Measurements from ENCODE around the gene COLEC12. TPM values are rescaled to one million over a fixed set of nuclear protein-coding genes. Genes with fewer than 3 reads are reported as not detected.

The COLEC12 gene
- total RNA-seq, 6 experiments from 2014 or later = 0.05 to 0.21 (median 0.15) TPM; not detected in 1

DNA sequence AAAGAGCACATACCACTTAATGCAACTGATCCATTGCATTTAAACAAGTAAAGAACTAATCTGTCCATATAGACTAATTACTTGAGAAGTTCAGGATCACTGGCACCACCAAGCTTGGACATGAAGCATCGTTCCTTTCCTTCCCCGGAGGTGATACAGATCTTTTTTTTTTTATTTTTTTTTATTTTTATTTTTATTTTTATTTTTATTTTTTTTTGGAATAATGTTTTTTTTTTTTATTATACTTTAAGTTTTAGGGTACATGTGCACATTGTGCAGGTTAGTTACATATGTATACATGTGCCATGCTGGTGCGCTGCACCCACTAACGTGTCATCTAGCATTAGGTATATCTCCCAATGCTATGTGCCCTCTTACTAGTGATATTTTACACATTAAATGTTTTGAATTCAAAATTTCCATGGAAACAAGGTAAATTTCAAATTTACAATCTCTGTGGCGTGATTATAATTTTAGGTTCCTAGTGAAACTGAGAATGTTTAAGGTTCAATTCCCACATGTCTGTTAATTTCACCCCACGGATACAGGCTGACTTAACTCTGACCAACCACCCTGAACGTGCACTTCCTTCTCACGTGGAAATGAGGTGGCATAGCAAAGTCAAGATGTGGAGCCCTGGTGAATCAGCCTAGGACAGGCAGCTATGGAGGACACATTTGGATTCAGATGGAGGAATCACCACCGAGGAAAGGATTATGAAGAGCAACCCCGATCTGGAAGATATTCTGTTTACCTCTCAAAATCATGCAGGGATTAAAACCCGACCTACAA is 131.1 kb downstream of the COLEC12 start:
- Mint-ChIP-seq H3K9me3 (no peaks in the 10 kb centered on the region), H3K4me1 (ENCODE audit: low read depth) (peaks cover 44% of the 10 kb centered on the region), H3K27ac (no peak overlapping the region), H3K27me3 (ENCODE audit: insufficient read depth) (peaks cover 3% of the 10 kb centered on the region; the same call in 1 of the 2 replicates), H3K36me3 (ENCODE audit: low read depth) (no peaks in the 10 kb centered on the region), H3K4me3 (no peak overlapping the region)
- no peak for DNase-seq
- TF ChIP-seq, protein P1, sequence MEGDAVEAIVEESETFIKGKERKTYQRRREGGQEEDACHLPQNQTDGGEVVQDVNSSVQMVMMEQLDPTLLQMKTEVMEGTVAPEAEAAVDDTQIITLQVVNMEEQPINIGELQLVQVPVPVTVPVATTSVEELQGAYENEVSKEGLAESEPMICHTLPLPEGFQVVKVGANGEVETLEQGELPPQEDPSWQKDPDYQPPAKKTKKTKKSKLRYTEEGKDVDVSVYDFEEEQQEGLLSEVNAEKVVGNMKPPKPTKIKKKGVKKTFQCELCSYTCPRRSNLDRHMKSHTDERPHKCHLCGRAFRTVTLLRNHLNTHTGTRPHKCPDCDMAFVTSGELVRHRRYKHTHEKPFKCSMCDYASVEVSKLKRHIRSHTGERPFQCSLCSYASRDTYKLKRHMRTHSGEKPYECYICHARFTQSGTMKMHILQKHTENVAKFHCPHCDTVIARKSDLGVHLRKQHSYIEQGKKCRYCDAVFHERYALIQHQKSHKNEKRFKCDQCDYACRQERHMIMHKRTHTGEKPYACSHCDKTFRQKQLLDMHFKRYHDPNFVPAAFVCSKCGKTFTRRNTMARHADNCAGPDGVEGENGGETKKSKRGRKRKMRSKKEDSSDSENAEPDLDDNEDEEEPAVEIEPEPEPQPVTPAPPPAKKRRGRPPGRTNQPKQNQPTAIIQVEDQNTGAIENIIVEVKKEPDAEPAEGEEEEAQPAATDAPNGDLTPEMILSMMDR (IDR thresholded peaks at IDR 0.05) = no peak

DNA sequence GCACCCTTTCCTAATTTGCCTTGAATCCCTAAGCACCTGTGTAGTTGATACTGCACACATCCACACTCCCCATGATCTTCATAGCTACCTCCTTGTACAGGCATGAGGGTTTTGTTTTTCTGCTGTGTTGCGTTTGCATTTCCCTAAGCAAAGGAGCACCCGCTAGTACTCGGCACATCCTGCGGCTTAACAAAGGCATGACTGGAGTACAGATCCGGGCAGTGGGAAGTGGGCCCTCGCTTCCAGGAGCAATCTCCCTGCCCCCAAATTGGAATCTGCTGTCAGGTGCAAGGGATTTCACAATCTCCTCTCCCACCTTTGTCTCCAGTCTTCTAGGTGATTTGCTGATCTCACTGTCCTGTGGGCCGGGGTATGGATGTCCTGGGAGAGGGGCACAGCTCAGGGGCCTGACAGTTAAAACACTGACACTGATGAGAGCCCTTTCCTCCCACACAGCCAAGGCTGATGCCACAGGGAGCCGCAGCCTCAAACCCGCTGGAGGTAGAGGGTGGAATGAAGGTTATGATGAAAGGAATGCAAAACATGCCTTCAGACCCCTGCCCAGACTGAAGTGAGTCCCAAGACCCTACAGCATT is 133.9 kb downstream of the COLEC12 start:
- TF ChIP-seq, protein P1 (IDR thresholded peaks at IDR 0.05) = no peak
- DNase-seq = no peak
- no peaks in the 10 kb centered on the region for H3K9me3 Mint-ChIP-seq
- H3K4me1 Mint-ChIP-seq (ENCODE audit: low read depth) = peaks cover 68% of the 10 kb centered on the region
- H3K4me3 Mint-ChIP-seq = no peak overlapping the region
- H3K27me3 Mint-ChIP-seq (ENCODE audit: insufficient read depth) = peaks cover 5% of the 10 kb centered on the region
- no peak overlapping the region for H3K27ac Mint-ChIP-seq
- no peaks in the 10 kb centered on the region for H3K36me3 Mint-ChIP-seq (ENCODE audit: low read depth)

- no peaks in the 10 kb centered on the region for H3K9me3 Mint-ChIP-seq
- TF ChIP-seq, protein P1 (IDR thresholded peaks at IDR 0.05) = no peak
- H3K4me3 Mint-ChIP-seq = no peak overlapping the region
- no peak for DNase-seq
- H3K36me3 Mint-ChIP-seq (ENCODE audit: low read depth) = peaks cover 7% of the 10 kb centered on the region; the same call in 1 of the 2 replicates
- peaks cover 68% of the 10 kb centered on the region for H3K4me1 Mint-ChIP-seq (ENCODE audit: low read depth)
- H3K27me3 Mint-ChIP-seq (ENCODE audit: insufficient read depth) = peaks cover 5% of the 10 kb centered on the region
- no peak overlapping the region for H3K27ac Mint-ChIP-seq
These were observed 134.8 kb downstream of the COLEC12 start for GRCh38 chr18:365651-366050.

DNA sequence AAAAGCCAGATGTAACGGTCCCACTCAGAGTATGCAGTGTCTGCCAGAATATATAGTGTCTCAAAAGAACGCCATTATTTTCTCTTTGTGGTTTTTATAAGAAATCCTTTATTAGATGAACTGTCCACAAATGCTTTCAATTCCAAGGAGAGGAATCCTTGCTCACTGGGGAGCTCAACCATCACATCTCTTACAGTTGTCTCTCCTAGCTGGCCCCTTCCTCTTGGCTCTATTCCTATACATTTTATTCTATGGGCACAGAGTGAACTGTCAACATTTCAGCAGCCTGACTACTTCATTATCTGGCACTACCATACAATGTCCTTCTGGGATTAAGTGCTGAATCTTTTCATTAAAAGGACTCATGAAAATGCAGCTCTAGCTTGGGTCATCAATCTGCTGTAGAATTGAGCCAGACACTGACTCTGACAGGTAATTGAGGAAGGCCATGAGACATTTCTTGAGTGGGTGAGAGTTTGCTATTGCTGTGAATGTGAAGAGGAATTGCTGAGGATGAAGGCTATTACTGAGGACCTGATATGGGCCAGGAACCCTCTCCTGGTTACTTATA is 136.2 kb downstream of the COLEC12 start:
- TF ChIP-seq, protein P1 (IDR thresholded peaks at IDR 0.05) = no peak
- H3K9me3 Mint-ChIP-seq = no peaks in the 10 kb centered on the region
- H3K27me3 Mint-ChIP-seq (ENCODE audit: insufficient read depth) = peaks cover 5% of the 10 kb centered on the region
- H3K36me3 Mint-ChIP-seq (ENCODE audit: low read depth) = peaks cover 8% of the 10 kb centered on the region; the same call in 1 of the 2 replicates
- H3K4me3 Mint-ChIP-seq = no peak overlapping the region
- no peak for DNase-seq
- peaks cover 62% of the 10 kb centered on the region for H3K4me1 Mint-ChIP-seq (ENCODE audit: low read depth)
- no peak overlapping the region for H3K27ac Mint-ChIP-seq

DNA sequence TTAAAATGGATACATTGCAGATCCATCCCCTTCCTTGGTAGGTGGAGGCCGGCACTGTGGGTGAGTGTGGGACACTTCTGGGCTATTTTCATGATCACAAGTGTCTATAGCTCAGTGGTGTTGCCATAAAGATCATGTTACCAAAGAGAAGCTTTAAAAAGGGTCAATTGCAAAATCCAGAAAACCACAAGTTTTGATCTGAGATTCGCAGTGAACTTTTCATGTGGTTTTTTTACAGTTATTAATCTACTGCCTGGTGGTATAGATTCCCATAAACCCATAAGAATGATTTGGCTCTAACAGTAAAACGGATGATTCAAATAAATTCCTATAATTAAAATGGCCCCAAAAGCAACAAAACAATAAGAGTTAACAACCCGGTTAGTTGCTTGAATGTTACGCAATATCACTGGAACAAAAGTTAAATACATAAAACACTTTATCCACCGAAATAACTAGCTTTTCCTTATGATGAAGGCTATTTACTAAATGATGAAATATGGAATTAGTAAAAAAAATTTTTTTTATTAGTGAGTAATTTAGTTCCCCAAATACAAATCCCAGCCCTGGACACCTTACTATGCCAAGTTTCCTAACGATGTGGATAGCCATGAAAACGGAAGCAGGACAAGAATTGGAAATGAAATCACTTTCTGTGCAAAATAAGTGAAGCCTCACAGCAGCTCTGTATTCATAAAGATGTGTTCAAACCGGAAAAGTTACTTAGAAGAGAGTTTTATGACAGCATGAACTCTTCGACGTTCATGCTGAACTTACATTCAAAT is 137.0 kb downstream of the COLEC12 start:
- Mint-ChIP-seq H3K4me3 (peak overlapping the region; percentile 64), H3K4me1 (ENCODE audit: low read depth) (peaks cover 57% of the 10 kb centered on the region), H3K27ac (peak overlapping the region; percentile 90), H3K9me3 (no peaks in the 10 kb centered on the region), H3K27me3 (ENCODE audit: insufficient read depth) (peaks cover 5% of the 10 kb centered on the region), H3K36me3 (ENCODE audit: low read depth) (peaks cover 8% of the 10 kb centered on the region; the same call in 1 of the 2 replicates)
- TF ChIP-seq, protein P1 (IDR thresholded peaks at IDR 0.05) = no peak
- peak; percentile 44 for DNase-seq
